ENCODE data around the gene TMTC3.
"Not testable (repeated sequence)": the region's sequence is repeated elsewhere in the genome, so short reads cannot be mapped to it uniquely, and the experiment has no call there.

TMTC3 gene

DNA sequence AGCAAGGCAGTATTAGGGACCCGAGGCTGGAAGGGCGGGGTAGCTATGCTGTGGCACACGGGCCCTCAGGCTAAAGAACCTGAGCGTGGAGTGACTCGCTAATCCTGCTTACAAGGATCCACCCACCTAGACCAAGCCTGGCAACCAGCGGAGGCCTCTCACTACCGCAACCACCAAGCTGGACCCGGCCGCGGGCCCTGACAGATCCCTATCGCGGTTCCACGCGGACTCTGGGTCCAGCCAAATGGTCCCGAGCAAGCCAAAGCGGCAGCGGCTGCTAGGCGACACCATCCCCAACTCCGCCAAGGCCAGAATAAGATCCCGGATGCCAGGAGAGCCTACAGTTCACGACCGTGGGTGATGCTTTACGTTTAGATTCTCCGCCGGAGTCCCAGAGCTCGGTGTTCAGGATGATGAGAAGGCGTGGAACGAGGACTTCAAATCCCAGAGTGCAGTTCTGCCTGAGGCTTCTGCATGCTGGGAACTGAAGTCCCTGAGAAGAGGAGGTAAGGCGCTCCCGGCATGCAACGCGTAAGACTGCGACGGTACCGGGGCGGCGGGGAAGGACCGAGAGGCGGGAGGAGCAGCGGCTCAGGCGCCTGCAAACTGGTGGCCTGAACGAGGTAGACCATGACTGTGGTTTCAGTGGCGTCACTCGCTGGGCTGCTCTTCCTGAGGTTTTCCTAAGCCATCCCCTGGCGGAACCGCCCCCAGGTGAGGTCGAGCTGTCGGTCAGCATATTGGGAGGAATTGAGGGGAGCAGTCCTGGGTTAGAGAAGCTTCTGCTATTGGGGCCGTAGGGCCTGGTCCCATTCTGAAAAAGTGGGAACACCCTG is at the start of gene TMTC3, which contains the start of gene CEP290:
TMTC3 (plus strand) TSS at position 534 of the 836 bp plus-strand sequence. CDS start 6,009 bp downstream, outside the sequence.
CEP290 (minus strand) TSS at position 315 of the 836 bp plus-strand sequence. CDS start 781 bp downstream, outside the sequence.
- peak; percentile 100 for DNase-seq (ENCODE audit: low read depth)

- no peak for DNase-seq (ENCODE audit: low read depth)
Observed at GRCh38 chr12:88092771-88093170, 49.3 kb upstream of the TMTC3 start.

- DNase-seq (ENCODE audit: low read depth) = no peak
Observed at GRCh38 chr12:88093573-88093972, 48.5 kb upstream of the TMTC3 start.

- peak; percentile 24 for DNase-seq (ENCODE audit: low read depth)
Observed at GRCh38 chr12:88108021-88108420, 34.1 kb upstream of the TMTC3 start.

DNA sequence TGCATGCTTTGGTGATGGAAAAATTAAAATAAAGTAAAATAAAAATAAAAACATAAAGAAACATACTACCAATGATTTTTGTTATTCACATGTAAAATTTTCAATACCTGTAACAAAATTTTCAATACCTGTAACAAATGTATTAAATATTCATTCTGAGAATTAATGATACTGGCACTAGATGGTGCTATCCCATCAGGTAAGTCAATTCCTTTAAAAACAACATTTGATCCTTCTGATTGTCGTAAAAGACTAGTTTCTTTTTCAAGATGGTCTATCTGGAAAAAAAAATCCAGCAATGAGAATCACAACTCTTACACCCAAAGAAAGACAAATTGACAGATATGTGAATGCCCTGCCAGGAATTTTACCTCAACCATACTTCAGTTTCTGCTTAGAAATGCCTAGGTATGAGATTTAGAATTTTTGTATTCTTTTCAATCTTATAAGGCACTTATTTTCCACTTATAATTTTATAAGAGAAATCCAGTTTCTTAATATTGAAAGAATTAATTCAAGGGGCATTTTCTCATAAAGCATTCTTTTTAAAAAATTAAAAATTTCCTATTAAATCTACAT is 30.9 kb upstream of the TMTC3 start:
- DNase-seq (ENCODE audit: low read depth) = peak; percentile 67

- peak; percentile 69 for DNase-seq (ENCODE audit: low read depth)
Observed at GRCh38 chr12:88113871-88114270, 28.2 kb upstream of the TMTC3 start.

DNA sequence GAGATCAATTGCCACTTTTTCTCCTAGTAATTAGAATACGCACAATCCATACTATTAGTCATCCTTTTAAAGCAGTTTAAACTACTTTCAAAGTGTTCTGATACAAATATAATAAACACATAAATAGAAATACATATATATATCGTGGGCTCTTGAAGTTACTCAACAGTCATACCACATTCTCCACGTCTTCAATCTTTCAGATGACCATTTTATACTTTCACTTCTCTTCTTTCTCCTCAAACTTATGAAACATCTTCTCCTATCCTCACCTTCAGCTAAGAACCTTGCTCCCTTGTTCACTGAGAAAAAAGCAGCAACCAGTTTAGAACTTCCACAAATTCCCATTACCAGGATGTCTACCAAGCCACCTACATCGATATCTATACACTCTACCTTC is 19.4 kb upstream of the TMTC3 start:
- DNase-seq (ENCODE audit: low read depth) = no peak

GRCh38 chr12:88127099-88127498 is 15.0 kb upstream of the TMTC3 start:
- DNase-seq (ENCODE audit: low read depth) = no peak

GRCh38 chr12:88127855-88128254 is 14.3 kb upstream of the TMTC3 start:
- DNase-seq (ENCODE audit: low read depth) = no peak

DNA sequence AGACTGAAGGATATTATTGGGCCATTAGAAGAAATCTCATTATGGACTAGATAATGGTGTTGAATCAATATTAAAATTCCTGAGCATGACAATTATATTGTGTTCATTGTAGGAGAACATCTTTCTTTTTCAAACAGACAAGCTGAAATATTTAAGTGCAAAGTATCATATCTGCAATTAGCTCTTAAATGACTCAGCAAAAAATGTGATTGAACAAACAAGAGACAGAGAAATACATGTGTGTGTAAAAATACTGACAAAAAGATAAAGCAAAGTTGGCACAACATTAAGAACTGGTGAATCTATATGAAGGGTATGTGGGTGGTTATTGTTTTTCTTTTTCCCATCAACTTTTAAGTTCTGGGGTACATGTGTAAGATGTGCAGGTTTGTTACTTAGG is 9.7 kb upstream of the TMTC3 start:
- peak; percentile 9 for DNase-seq (ENCODE audit: low read depth)

GRCh38 chr12:88133181-88133580 is 8.9 kb upstream of the TMTC3 start:
- DNase-seq (ENCODE audit: low read depth) = not testable (repeated sequence)

DNA sequence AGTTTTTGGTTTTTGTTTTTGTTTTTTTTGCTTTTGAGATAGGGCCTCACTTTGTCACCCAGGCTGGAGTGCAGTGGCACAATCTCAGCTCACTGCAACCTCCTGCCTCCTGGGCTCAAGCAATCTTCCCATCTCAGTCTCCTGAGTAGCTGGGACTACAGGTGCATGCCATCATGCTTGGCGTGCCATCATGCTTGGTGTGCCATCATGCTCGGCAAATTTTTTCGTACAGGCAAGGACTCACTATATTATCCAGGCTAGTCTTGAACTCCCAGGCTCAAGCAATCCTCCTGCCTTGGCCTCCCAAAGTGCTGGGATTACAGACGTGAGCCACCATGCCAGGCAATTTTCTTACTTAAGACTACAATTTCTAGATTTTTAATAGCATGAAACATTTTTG is 2.4 kb upstream of the TMTC3 start:
- not testable (repeated sequence) for DNase-seq (ENCODE audit: low read depth)

DNA sequence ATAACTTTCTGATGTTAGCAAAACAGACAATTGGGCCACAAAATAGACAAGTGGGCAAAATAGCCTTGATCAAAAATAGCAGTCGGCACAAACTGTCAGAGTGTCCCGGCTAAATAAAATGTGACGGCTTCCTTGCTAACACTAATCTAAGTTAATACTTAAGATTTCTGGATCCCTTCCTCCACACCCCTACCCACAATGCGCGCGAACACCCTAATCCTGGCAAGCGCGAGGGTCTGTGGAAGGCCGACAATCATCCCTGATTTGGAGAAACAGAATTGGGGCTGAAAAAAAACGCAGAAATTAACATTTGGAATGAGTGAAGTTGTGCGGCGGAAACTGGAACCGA is 708 bp upstream of the TMTC3 start:
- DNase-seq (ENCODE audit: low read depth) = no peak

DNA sequence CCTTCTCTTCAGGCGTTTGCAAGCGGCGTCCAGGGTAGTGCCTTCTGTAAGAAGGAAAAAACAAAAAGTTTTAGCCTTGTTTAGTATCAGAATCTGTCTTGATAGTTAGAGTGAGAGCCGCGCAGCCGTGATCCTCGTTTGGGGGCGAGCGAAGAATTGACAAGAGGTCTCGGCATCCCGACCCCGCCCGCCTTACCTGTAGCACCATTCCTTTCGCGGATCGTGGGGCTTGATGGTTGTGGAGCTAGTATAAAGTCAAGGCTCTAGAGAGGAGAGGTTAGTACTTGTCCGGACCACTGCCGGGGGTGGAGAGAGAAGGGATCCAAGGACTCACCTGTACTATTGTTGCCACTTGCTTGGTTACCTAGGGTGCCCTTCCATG is 494 bp downstream of the TMTC3 start:
- peak; percentile 7 for DNase-seq (ENCODE audit: low read depth)

DNA sequence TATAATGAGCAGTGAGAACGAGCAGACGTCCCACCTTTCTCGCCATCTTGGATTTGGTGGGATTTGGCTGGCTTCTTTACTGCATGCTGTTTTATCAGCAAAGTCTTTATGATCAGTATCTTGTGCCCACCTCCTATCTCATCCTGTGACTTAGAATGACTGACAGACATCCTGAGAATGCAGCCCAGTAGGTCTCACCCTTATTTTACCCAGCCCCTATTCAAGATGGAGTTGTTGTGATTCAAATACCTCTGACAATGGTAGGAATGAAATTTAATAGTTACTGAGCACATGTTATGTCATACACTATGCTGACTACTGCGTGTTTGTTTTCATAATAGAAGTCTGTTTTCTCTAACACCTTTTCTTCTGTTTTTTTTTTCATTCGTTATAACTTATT is 1.9 kb downstream of the TMTC3 start:
- DNase-seq (ENCODE audit: low read depth) = no peak

GRCh38 chr12:88144546-88145468 is 2.7 kb downstream of the TMTC3 start:
- DNase-seq (ENCODE audit: low read depth) = no peak

DNA sequence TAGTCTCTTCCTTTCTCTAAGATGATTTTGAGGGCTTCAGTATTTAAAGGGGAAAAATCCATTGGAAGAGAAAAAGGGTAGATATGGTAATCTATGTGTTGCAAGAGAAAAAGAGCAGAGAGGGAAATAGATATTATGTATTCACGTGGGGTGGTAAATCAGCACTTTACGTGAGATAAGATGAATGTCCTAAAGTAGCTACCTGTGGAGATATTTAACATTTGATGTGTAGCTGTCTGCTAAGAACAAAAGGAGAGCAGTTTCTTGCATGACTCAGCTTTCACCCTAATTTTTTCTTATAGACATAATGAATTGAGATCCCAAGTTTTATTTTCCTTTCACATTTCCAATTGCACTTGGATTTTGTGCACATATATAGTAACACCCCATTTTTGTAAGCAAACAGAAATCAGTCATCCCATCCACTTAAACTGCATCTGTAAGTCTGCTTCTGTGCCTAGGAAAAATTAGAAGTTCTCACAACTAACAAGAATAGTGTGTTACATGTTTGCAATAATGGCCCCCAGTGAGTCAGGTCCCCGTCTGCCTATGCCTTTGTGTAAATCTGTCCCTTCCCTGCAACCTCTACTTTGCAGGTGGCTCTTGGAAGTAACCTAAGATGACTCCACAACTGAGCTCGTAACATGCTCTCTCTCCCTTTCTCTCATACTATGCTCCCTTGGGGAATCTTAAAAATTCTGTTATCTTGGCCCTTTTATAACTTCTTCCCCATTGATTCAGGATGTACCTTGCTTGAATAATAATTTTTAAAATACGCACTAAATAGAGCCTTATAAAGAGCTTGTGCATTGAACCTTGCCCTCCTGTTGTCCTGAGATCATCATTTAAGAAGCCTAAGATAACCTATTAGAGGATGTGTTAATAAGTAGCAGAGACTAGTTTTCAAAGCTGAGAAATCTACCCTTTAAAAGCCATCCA is 3.7 kb downstream of the TMTC3 start:
- no peak for DNase-seq (ENCODE audit: low read depth)

GRCh38 chr12:88150063-88150462 is 8.0 kb downstream of the TMTC3 start:
- no peak for DNase-seq (ENCODE audit: low read depth)

DNA sequence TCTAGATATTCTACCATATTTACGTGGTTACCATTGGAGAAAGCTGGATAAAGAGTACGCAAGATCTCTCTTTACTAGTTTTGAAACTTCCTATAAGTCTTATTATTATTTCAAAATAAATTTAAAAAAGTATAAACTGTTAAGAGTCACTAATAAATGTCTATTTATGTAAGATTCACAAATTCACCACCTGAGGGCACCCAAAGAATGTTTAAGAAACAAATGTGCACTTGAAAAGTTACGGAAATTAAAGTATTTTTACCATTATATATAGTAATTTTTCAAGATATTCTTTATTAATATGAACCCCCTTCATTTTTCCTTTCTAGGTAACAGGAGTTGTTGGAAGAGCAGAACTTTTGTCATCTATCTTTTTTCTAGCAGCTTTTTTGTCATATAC is 11.9 kb downstream of the TMTC3 start:
- peak; percentile 61 for DNase-seq (ENCODE audit: low read depth)

- no peak for DNase-seq (ENCODE audit: low read depth)
Observed at GRCh38 chr12:88156075-88156654, 14.1 kb downstream of the TMTC3 start.

DNA sequence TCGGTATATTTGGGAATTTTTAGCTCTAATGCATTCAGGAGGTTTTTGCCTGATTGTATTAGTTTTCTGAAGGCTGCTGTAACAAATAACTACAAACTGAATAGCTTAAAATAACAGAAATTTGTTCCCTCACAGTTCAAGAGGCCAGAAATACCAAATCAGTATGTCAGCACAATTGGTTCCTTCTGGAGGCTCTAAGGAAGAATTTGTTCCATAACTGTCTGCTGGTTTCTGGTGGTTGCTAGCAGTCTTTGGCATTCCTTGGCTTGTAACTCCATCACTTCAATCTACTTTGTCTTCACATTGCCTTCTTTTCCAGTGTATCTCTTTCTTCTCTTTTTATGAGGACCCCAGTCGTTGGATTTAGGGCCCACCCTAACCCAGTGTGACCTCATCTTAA is 21.3 kb downstream of the TMTC3 start:
- DNase-seq (ENCODE audit: low read depth) = peak; percentile 49
